Fibroblast of lung (primary cell): ENCODE data around the gene ANKRD27. TPM values are rescaled to one million over a fixed set of nuclear protein-coding genes. Genes with fewer than 3 reads are reported as not detected.

Source experiments
- DNase-seq, 2 donors: peaks; one replicate each; pipeline versions ENCODE4 v3.0.0 to v3.0.0-alpha.2; 2010; ENCODE audit warnings: low read depth in 2 of 2
- H2AFZ ChIP-seq: 2 replicates; pipeline ENCODE4 v1.5.1; 2012; ENCODE audit warnings: low read length, control low read depth, inconsistent platforms
- H3K27ac ChIP-seq: 2 replicates; pipeline ENCODE4 v1.5.1; 2011; ENCODE audit warnings: low read length, control low read depth; ENCODE audit not compliant: insufficient read depth
- H3K27me3 ChIP-seq: 2 replicates; pipeline ENCODE4 v1.5.1; 2011; ENCODE audit warnings: mild to moderate bottlenecking, low read length; ENCODE audit not compliant: control insufficient read depth, insufficient read depth
- H3K36me3 ChIP-seq: 2 replicates; pipeline ENCODE4 v1.5.1; 2011; ENCODE audit warnings: low read length; ENCODE audit not compliant: control insufficient read depth, insufficient read depth
- H3K4me1 ChIP-seq: 2 replicates; pipeline ENCODE4 v1.5.1; 2011; ENCODE audit warnings: low read length; ENCODE audit not compliant: control insufficient read depth, insufficient read depth; ENCODE audit errors: extremely low read depth
- H3K4me2 ChIP-seq: 2 replicates; pipeline ENCODE4 v1.5.1; 2011; ENCODE audit warnings: low read length, control low read depth; ENCODE audit not compliant: insufficient read depth; ENCODE audit errors: extremely low read depth
- H3K4me3 ChIP-seq, 4 experiments: fragments of 200-600 bp in 1 of 4; sonication (generic) in 1 of 4; replicated peaks in 1 of 4; 2 replicates each; pipeline ENCODE4 v1.5.1; 2011 to 2016; ENCODE audit warnings: low read length in 4 of 4, low read depth in 3 of 4, mild to moderate bottlenecking in 3 of 4, control low read depth in 2 of 4, inconsistent platforms in 1 of 4, mixed read lengths in 1 of 4; ENCODE audit not compliant: insufficient read depth in 1 of 4; ENCODE audit errors: control extremely low read depth in 1 of 4
- H3K79me2 ChIP-seq: 2 replicates; pipeline ENCODE4 v1.5.1; 2012; ENCODE audit warnings: mild to moderate bottlenecking, low read length, inconsistent platforms; ENCODE audit not compliant: control insufficient read depth, insufficient read depth
- H3K9ac ChIP-seq: 2 replicates; pipeline ENCODE4 v1.5.1; 2011; ENCODE audit warnings: mild to moderate bottlenecking, low read length, control low read depth; ENCODE audit not compliant: insufficient read depth
- H3K9me3 ChIP-seq: 2 replicates; pipeline ENCODE4 v1.5.1; 2012; ENCODE audit warnings: low read depth, low read length; ENCODE audit not compliant: control insufficient read depth, insufficient read depth
- H4K20me1 ChIP-seq: 2 replicates; pipeline ENCODE4 v1.5.1; 2011; ENCODE audit warnings: low read length; ENCODE audit not compliant: control insufficient read depth, insufficient read depth; ENCODE audit errors: extremely low read depth
- EZH2 ChIP-seq: IDR thresholded peaks from 2 replicates; pipeline ENCODE4 v1.5.1; 2012; ENCODE audit warnings: low read length, control low read depth, mild to moderate bottlenecking; ENCODE audit errors: missing control alignments
- polyA plus RNA-seq, 2 donors: library from polyadenylated mRNA; depleted of rRNA in 1 of 2; stranded (reverse) in 1 of 2; unstranded in 1 of 2; fragments of >200 nt; gene quantifications; 2 replicates each; pipeline ENCODE4 v1.2.1, GENCODE V29; 2011 to 2012; ENCODE audit warnings: missing spikeins in 1 of 2
- total RNA-seq: library from RNA; depleted of rRNA; stranded (reverse); fragments of >200 nt; gene quantifications from 2 replicates; pipeline ENCODE4 v1.2.1, GENCODE V29; 2014
- TF ChIP-seq, protein P1 (sequence below), 2 donors: IDR thresholded peaks in 1 of 2; conservative IDR thresholded peaks in 1 of 2; 1 replicate in 1 of 2; 2 replicates in 1 of 2; pipeline ENCODE4 v1.5.1; 2011 to 2012; ENCODE audit warnings: low read length in 2 of 2, control low read depth in 1 of 2, inconsistent platforms in 1 of 2, low read depth in 1 of 2, mild to moderate bottlenecking in 1 of 2

Gene ANKRD27
- total and polyA plus RNA-seq, 2 donors (not counting 1 experiment from before 2014, with no cell fraction given), result 29.7 to 38.3 TPM

- Histone ChIP-seq H3K27me3 (no peaks in the 10 kb centered on the region), H3K79me2 (no peaks in the 10 kb centered on the region), H3K4me1 (peaks cover 2% of the 10 kb centered on the region), H4K20me1 (no peaks in the 10 kb centered on the region), H2AFZ (no peak overlapping the region), H3K27ac (no peak overlapping the region), H3K9ac (no peak overlapping the region), H3K4me3 (no peak overlapping the region), H3K36me3 (no peaks in the 10 kb centered on the region), H3K9me3 (no peaks in the 10 kb centered on the region), H3K4me2 (no peak overlapping the region)
- TF ChIP-seq, protein P1, sequence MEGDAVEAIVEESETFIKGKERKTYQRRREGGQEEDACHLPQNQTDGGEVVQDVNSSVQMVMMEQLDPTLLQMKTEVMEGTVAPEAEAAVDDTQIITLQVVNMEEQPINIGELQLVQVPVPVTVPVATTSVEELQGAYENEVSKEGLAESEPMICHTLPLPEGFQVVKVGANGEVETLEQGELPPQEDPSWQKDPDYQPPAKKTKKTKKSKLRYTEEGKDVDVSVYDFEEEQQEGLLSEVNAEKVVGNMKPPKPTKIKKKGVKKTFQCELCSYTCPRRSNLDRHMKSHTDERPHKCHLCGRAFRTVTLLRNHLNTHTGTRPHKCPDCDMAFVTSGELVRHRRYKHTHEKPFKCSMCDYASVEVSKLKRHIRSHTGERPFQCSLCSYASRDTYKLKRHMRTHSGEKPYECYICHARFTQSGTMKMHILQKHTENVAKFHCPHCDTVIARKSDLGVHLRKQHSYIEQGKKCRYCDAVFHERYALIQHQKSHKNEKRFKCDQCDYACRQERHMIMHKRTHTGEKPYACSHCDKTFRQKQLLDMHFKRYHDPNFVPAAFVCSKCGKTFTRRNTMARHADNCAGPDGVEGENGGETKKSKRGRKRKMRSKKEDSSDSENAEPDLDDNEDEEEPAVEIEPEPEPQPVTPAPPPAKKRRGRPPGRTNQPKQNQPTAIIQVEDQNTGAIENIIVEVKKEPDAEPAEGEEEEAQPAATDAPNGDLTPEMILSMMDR (conservative IDR thresholded peaks at IDR 0.05 in 1 of 2, IDR thresholded peaks at IDR 0.05 in 1 of 2; ENCODE audit: low read depth in 1 of 2, low read length in 2 of 2), result no peak
- TF ChIP-seq EZH2, result no peak
- no peak for DNase-seq
Measured at GRCh38 chr19:32686847-32687475, 12.0 kb upstream of the ANKRD27 start.

DNA sequence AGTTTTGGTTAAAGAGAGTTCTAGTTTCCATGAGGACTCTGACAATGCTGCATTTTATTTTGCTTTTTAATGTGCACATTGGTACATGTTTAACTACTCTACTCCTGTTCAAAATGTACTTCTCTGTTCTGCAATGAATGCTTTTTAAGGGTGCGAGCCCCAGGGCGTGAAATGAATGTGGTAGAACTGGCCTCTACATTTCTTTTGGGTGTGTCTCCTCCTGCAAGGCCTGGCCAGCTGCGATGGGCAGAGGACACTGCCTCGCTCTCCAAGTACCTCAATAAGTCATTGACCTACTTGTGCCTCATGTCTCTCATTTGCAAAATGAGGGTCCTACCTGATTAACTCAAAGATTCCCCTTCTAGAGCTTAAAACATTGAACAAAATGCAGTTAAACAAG lies 7.3 kb upstream of the ANKRD27 start:
- Histone ChIP-seq H3K4me2 (no peak overlapping the region), H3K4me3 (no peak overlapping the region), H3K27me3 (peaks cover 7% of the 10 kb centered on the region), H3K4me1 (no peaks in the 10 kb centered on the region), H3K9me3 (no peaks in the 10 kb centered on the region), H3K9ac (no peak overlapping the region), H4K20me1 (no peaks in the 10 kb centered on the region), H2AFZ (no peak overlapping the region), H3K36me3 (no peaks in the 10 kb centered on the region), H3K27ac (no peak overlapping the region), H3K79me2 (no peaks in the 10 kb centered on the region)
- DNase-seq, result no peak
- TF ChIP-seq EZH2, result no peak
- TF ChIP-seq, protein P1 (conservative IDR thresholded peaks at IDR 0.05 in 1 of 2, IDR thresholded peaks at IDR 0.05 in 1 of 2; ENCODE audit: low read depth in 1 of 2, low read length in 2 of 2), result no peak

DNA sequence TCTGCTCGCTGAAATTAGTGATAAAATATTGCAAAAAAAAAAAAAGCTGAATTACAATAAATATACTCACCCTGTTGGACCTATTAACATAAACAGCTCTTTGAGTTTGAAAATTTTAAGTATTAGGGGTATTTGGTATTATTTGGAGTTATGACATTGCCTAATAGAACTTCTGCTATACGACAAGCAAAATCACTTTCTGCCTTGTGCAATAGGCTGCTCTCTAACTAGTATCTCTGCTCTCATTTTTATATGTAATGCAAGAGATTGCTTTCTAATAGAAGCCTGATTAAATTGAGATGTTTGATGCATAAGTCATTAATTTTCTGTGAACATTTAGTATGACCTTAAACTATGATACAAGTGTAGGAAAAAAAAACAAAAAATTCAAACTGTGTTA lies 6.0 kb upstream of the ANKRD27 start:
- no peak for DNase-seq
- Histone ChIP-seq H3K36me3 (no peaks in the 10 kb centered on the region), H3K9ac (no peak overlapping the region), H3K27me3 (peaks cover 21% of the 10 kb centered on the region), H2AFZ (no peak overlapping the region), H3K27ac (no peak overlapping the region), H3K4me3 (no peak overlapping the region), H4K20me1 (no peaks in the 10 kb centered on the region), H3K9me3 (no peaks in the 10 kb centered on the region), H3K4me1 (no peaks in the 10 kb centered on the region), H3K79me2 (no peaks in the 10 kb centered on the region), H3K4me2 (no peak overlapping the region)
- TF ChIP-seq, protein P1 (conservative IDR thresholded peaks at IDR 0.05 in 1 of 2, IDR thresholded peaks at IDR 0.05 in 1 of 2; ENCODE audit: low read depth in 1 of 2, low read length in 2 of 2), result no peak
- no peak for TF ChIP-seq EZH2
